HG02943 (cell line): Measurements from ENCODE around the gene MUC16.

Source experiments
- ATAC-seq: cut with Tn5 transposase; IDR thresholded peaks from one replicate; pipeline ENCODE4 v1.9.1; 2021; ENCODE audit warnings: mild to moderate bottlenecking, low read depth, moderate library complexity; ENCODE audit not compliant: unreplicated experiment

MUC16 gene

DNA sequence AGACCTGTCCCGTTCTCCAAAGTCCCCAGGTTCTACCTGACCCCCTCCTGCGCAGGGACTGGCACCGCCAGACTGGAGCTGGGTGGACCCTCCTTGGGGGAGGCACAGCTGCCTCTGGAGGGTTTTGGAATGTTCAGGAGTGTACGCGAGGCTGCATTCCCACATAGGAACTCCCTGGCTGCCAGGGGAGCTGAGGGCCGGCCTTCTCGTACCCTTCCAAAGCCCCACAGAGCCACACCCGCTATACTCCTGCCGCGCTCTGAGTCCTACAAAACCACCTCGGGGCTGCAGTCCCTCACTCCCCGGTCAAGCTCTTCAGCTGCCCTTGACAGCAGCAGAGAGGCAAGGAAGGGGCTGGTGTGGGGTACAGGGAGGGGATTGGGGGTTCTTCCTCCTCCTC is 484 bp upstream of the MUC16 start:
- ATAC-seq, result no peak

DNA sequence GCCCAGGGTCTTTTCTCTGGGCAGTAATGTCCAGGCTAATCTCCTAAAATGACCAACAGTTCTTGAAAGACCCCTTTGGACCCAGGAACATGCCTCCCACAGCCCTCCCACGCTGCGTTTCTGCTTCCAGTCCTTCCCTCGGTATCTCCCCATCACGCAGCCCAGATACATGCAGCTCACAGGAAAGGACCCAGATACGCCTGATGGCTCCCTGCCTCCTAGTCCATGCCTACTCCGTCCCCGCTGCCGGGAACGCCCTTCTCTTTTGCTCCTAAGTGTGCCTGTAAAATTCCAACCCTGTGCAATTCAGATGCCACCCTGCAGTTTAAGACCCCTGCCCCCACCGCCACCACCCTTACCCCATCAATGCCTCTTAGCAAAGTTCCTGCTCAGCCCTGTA is 778 bp downstream of the MUC16 start:
- ATAC-seq, result no peak

DNA sequence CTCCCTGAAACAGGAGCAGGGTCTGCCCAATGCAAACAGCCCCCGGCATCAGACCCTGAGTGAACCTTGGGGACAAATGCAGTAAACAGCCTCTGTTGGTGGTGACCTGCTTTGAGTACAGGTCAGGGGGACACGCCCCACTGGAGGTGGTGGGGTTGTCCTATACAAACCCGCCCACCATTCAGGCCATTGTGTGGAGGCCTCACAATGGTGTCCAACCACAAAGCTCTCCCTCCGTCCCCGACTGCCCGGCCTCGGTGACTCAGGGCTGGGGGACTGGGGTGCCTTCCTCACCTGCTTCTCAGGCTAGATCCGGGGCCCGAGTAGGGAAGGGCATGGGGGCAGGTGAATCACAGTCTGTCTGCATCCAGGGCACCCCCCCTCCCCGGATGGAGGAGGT is 1.5 kb downstream of the MUC16 start:
- no peak for ATAC-seq

DNA sequence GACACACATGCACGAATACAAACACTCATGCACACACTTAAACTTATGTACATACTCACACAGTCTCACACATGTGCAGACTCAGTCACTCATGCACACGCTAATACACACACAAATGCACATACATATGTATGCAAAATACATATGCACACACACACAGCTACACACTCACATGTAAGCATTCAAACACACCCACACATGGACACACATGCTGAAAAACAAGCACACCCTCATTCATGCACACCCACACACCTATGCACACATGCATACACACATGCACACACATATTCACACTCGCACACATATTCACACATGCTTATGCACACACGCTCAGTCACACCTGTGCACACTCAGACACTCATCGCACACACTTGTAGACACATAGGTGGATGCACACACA is 9.3 kb downstream of the MUC16 start:
- ATAC-seq, result no peak

DNA sequence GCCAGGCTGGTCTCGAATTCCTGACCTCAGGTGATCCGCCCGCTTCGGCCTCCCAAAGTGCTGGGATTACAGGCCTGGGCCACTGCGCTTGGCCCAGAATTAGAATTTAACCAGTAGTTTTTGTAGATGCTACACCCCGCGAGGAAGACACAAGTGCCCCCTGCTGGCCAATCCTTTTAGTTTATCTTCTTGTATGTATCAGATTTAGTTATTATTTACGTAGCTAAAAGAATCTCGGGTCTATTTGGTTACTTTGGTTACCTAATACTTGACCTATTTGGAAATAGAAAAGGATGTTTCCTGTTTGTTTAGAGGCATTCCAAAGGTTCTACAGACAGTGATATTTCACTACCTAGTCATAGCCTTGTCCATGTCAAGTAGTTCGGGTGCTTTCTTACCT is 22.0 kb downstream of the MUC16 start:
- ATAC-seq, result no peak

DNA sequence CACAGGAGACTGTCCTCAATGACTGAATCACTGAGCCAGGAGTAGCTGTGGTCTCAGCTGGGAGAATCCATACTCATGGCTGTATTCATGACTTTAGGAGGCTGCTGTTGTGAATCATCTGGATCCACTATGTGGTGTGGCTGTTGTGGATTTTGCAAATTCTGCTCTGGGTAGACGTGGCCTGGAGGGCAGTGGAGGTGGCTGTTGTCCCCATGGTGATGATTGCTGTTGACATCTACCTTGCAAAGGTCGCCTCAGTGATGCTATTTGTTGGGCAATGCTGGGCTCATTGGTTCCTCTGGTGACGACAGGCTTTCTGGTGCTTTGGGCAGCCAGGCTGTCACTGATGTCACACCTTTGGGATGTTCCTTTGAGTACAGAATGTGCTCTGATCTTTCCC is 23.9 kb downstream of the MUC16 start:
- ATAC-seq, result no peak

DNA sequence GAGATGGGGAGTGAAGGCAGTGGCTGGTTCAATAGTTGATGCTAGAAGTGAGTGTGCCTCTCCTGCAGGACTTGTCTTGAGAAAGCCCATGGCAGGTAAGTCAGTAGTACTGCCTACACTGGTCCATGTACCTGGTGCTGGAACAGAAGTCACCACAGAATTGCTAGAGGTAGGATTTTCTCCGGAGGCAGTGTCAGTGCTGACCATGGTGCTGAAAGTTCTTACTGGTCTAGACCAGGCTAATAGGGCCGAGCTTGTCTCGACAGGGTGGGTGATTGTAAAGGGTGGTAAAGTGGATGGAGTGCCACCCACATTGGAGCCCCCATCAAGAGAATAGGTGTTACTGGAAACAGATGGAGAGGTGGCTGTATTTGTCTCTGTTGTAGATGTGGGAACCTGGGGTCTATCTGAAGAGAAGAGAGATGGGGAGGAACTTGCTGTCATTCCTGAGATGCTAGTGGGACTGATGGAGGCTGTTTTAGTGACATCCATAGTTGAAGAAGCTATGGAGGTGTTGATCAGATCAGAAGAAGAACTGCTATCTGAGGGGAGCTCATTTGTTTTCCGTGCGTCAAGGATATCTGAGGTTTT is 36.6 kb downstream of the MUC16 start:
- ATAC-seq, result no peak

DNA sequence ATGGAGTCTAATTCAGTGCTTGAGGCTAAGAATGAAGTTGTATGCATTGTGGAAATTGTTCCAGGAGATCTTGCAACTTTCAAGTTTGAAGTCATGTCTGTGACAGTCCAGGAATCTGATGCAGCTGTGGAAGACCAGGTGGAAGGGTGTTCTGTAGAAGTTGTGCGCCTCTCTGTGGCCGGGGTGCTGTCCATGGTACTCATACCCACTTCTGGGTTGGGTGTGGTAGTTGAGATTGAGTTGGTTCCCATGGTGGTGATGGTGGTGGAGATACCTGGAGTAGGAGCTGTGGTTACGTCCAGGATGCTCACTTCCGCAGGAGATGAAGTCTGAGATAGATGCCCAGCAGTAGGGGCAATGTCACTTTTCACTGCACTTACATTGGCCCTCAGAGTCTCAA is 44.3 kb downstream of the MUC16 start:
- ATAC-seq, result no peak
